Erythroblast (primary cell): ENCODE data around the gene ABCC4.

Experiments used
- GATA1 ChIP-seq: IDR thresholded peaks from 2 replicates; pipeline ENCODE4 v1.6.1; 2011; ENCODE audit warnings: low read depth, mild to moderate bottlenecking, control low read depth, low read length, moderate library complexity
- POLR2A ChIP-seq: IDR thresholded peaks from 2 replicates; pipeline ENCODE4 v1.6.1; 2011; ENCODE audit warnings: mild to moderate bottlenecking, low read length

DNA sequence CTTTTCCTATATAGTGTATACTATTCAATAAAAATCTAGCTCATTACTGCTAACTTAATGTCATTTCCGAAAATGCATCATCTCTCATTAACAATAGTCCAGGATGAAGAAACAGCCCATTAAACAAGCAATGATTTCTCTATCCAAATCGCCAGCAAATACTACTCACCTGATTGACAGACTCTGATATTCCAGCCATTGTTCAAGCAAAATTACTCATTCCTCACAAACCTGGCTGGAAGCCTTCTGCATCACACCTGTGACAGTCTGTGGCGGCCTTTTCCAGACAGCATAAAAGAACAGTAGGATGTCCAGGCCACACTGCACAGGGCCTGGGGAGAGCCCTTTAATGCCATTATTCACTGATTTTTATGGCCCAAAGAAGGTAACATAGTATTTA, 115.9 kb downstream of the ABCC4 start:
- no peak for TF ChIP-seq POLR2A
- TF ChIP-seq GATA1, result no peak
